T47D (cell line): Measurements from ENCODE around the gene CPO.
"Not testable (repeated sequence)": the region's sequence is repeated elsewhere in the genome, so short reads cannot be mapped to it uniquely, and the experiment has no call there.

Experiments used
- DNase-seq, 2 experiments: peaks; one replicate each; pipeline versions ENCODE4 v3.0.0 to v3.0.0-alpha.2; 2011 to 2012; ENCODE audit warnings: low read depth in 1 of 2, low spot score in 1 of 2
- JUND ChIP-seq: IDR thresholded peaks from 2 replicates; pipeline ENCODE4 v1.6.1; 2012; ENCODE audit warnings: low read depth
- in situ Hi-C: cut with HindIII; loops from 2 replicates; pipeline ENCODE4 v1.10.0; 2016; ENCODE audit warnings: low sequenced_read_pairs, low pct_unique_long_range_greater_than_20kb

Gene CPO

GRCh38 chr2:206939340-206939739 is at the start of gene CPO:
Gene CPO (plus strand): TSS chr2:206939518. CDS start chr2:206939600, 82 bp downstream.
- in situ Hi-C loops: no loop called here
- TF ChIP-seq JUND: no peak
- no peak for DNase-seq

- DNase-seq: no peak
- TF ChIP-seq JUND: no peak
- in situ Hi-C loops: no loop called here
These were observed 49.1 kb upstream of the CPO start for GRCh38 chr2:206890179-206890578.

- TF ChIP-seq JUND: no peak
- DNase-seq: no peak
- in situ Hi-C loops: no loop called here
These were observed 48.4 kb upstream of the CPO start for GRCh38 chr2:206890926-206891325.

GRCh38 chr2:206915121-206915520 is 24.2 kb upstream of the CPO start:
- peak in 1 of 2 experiments; percentile 0 for DNase-seq
- no peak for TF ChIP-seq JUND
- in situ Hi-C loops: no loop called here

GRCh38 chr2:206918263-206918662 is 21.1 kb upstream of the CPO start:
- TF ChIP-seq JUND: no peak
- DNase-seq: no peak
- in situ Hi-C loops: no loop called here

- no peak for DNase-seq
- in situ Hi-C loops: no loop called here
- TF ChIP-seq JUND: no peak
These were observed 19.0 kb upstream of the CPO start for GRCh38 chr2:206920310-206920709.

GRCh38 chr2:206920951-206921350 is 18.4 kb upstream of the CPO start:
- in situ Hi-C loops: no loop called here
- no peak for DNase-seq
- no peak for TF ChIP-seq JUND

GRCh38 chr2:206921529-206921928 is 17.8 kb upstream of the CPO start:
- no peak for TF ChIP-seq JUND
- in situ Hi-C loops: no loop called here
- no peak for DNase-seq

GRCh38 chr2:206935991-206936842 is 3.1 kb upstream of the CPO start:
- no peak for DNase-seq
- in situ Hi-C loops: no loop called here
- no peak for TF ChIP-seq JUND

- no peak for DNase-seq
- TF ChIP-seq JUND: no peak
- in situ Hi-C loops: no loop called here
These were observed 2.5 kb upstream of the CPO start for GRCh38 chr2:206936843-206937230.

- no peak for DNase-seq
- TF ChIP-seq JUND: no peak
- in situ Hi-C loops: no loop called here
These were observed 1.8 kb upstream of the CPO start for GRCh38 chr2:206937555-206937954.

- in situ Hi-C loops: no loop called here
- no peak for TF ChIP-seq JUND
- no peak for DNase-seq
These were observed 1.2 kb downstream of the CPO start for GRCh38 chr2:206940546-206940945.

GRCh38 chr2:206942592-206943478 is 3.5 kb downstream of the CPO start:
- TF ChIP-seq JUND: no peak
- no peak for DNase-seq
- in situ Hi-C loops: no loop called here

GRCh38 chr2:206953404-206953803 is 14.1 kb downstream of the CPO start:
- in situ Hi-C loops, DNase-seq: not testable (repeated sequence)
